ENCODE results near the gene DNM3.

DNM3 gene

DNA sequence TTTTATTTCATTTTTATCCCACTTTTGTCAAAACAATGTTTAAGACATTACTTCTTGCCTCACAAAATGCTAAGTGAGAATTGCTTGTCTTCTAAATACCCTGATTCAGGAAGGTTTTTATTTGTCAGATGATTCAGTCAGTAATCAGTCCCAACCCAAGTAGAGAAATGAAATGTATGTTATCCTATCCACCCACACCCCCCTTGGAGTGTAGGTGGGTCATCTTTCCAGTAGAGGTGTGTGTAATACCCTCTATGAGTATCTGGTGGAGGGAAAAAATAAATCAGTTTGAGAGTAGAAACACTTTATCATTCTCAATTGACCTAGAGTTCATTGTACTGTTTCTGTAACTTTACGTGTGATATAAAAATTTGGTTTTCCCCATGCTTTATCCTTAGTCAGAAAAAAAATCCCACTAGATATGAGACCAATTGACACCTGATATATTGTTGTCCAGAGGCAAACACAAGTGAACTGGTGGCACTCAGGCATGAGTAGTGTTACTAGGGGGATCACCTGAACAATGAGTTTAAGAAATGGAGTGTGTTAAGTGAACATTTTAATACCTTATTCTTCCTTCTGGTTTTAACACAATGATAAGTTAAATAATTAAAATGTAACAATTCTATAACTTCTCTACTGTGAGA is 425.4 kb downstream of the DNM3 start:
- TF ChIP-seq TARDBP (IDR thresholded peaks at IDR 0.05): no peak
- no peak for TF ChIP-seq NFRKB (IDR thresholded peaks at IDR 0.05)
- ChIA-PET POLR2A (no interaction called here), CTCF (no interaction called here)
- no peak for DNase-seq (ENCODE audit: extremely low spot score)

DNA sequence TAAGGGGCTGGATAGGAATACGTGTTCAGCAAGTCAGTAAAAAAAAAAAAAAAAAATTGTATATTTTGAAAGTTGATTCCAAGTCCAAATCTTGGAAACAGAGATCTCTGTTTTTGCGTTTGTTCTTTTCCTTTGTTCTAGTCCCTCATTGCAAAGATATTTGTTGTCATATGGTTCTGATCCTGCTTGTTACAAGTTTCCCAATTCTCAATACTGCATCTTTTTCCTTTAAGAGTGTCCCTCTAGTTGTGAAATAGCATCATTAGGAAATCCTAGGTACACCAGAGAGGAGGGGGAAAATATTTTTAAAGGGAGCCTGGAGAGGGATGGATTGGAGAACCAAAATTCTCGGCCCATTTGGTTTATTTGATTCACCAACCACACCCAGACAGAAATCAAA is 426.9 kb downstream of the DNM3 start:
- DNase-seq (ENCODE audit: extremely low spot score): no peak
- ChIA-PET CTCF (no interaction called here), POLR2A (no interaction called here)
- no peak for TF ChIP-seq TARDBP (IDR thresholded peaks at IDR 0.05)
- no peak for TF ChIP-seq ARNT (IDR thresholded peaks at IDR 0.05)
- TF ChIP-seq FOXK2 (IDR thresholded peaks at IDR 0.05): no peak
- no peak for TF ChIP-seq ZNF384 (IDR thresholded peaks at IDR 0.05)
- no peak for TF ChIP-seq FOXM1 (IDR thresholded peaks at IDR 0.05; ENCODE audit: borderline replicate concordance)
- TF ChIP-seq ELF4 (IDR thresholded peaks at IDR 0.05): no peak
- no peak for TF ChIP-seq CTBP1 (IDR thresholded peaks at IDR 0.05; ENCODE audit: borderline replicate concordance)
- TF ChIP-seq SUZ12 (IDR thresholded peaks at IDR 0.05): no peak
- no peak for TF ChIP-seq NFRKB (IDR thresholded peaks at IDR 0.05)
- TF ChIP-seq LEF1 (IDR thresholded peaks at IDR 0.05; ENCODE audit: borderline replicate concordance): no peak
- TF ChIP-seq HDGF (IDR thresholded peaks at IDR 0.05; ENCODE audit: borderline replicate concordance): no peak
- no peak for TF ChIP-seq L3MBTL2 (conservative IDR thresholded peaks at IDR 0.05)
- TF ChIP-seq FOXA1 (IDR thresholded peaks at IDR 0.05): no peak
- no peak for TF ChIP-seq BHLHE40 (IDR thresholded peaks at IDR 0.05; ENCODE audit: borderline replicate concordance)
- TF ChIP-seq, protein P1, sequence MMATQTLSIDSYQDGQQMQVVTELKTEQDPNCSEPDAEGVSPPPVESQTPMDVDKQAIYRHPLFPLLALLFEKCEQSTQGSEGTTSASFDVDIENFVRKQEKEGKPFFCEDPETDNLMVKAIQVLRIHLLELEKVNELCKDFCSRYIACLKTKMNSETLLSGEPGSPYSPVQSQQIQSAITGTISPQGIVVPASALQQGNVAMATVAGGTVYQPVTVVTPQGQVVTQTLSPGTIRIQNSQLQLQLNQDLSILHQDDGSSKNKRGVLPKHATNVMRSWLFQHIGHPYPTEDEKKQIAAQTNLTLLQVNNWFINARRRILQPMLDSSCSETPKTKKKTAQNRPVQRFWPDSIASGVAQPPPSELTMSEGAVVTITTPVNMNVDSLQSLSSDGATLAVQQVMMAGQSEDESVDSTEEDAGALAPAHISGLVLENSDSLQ (IDR thresholded peaks at IDR 0.05): no peak
- TF ChIP-seq SP1 (IDR thresholded peaks at IDR 0.05): no peak

DNA sequence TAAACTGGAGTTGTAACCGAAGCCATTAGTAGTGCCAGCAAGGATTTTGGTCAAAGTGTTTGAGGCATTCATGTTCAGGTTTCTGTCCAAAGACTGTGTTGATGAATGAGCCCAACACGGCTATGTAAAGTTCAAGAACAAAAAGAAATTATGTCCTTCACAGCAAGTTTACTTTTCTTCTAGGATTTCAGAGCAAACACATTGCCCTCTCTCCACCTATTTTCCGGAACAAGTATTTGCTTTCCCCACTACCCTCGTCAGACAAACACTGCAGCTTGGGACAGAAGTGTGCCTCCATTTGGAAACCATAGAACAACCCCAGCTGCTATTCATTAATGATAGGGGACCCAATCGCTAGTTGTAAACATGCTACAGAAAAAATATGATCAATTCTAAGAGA is 427.8 kb downstream of the DNM3 start:
- DNase-seq (ENCODE audit: extremely low spot score): no peak
- ChIA-PET POLR2A (no interaction called here), CTCF (no interaction called here)
- TF ChIP-seq L3MBTL2 (conservative IDR thresholded peaks at IDR 0.05): no peak
- no peak for TF ChIP-seq FOXA1 (IDR thresholded peaks at IDR 0.05)
- TF ChIP-seq TARDBP (IDR thresholded peaks at IDR 0.05): no peak
- TF ChIP-seq SP1 (IDR thresholded peaks at IDR 0.05): no peak
- no peak for TF ChIP-seq NFRKB (IDR thresholded peaks at IDR 0.05)
- TF ChIP-seq FOXK2 (IDR thresholded peaks at IDR 0.05): no peak
- TF ChIP-seq LEF1 (IDR thresholded peaks at IDR 0.05; ENCODE audit: borderline replicate concordance): no peak
- TF ChIP-seq FOXM1 (IDR thresholded peaks at IDR 0.05; ENCODE audit: borderline replicate concordance): no peak
- TF ChIP-seq ARNT (IDR thresholded peaks at IDR 0.05): no peak
- no peak for TF ChIP-seq HDGF (IDR thresholded peaks at IDR 0.05; ENCODE audit: borderline replicate concordance)
- no peak for TF ChIP-seq CTBP1 (IDR thresholded peaks at IDR 0.05; ENCODE audit: borderline replicate concordance)
- TF ChIP-seq, protein P1 (IDR thresholded peaks at IDR 0.05): no peak

DNA sequence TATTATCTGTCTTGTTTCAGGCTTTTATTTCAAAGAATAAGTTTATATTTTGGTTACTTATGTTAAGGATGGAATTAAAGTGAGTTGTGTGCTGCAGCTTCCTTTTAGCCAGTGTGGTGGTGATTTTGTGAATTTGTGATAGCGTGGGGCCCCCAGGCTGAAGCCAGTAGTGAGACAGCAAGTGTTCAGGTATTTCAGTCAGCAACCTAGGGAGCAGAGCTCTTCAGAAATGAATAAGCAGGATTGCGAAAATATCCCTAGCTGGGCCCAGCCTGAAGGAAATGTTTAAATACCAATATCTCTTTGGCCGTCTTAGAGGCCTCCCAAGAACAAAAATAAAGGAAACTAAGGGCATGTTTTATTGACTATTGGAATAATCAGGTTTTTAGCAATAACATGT is 428.3 kb downstream of the DNM3 start:
- DNase-seq (ENCODE audit: extremely low spot score): no peak
- ChIA-PET POLR2A (no interaction called here), CTCF (no interaction called here)
- no peak for TF ChIP-seq SUZ12 (IDR thresholded peaks at IDR 0.05)

DNA sequence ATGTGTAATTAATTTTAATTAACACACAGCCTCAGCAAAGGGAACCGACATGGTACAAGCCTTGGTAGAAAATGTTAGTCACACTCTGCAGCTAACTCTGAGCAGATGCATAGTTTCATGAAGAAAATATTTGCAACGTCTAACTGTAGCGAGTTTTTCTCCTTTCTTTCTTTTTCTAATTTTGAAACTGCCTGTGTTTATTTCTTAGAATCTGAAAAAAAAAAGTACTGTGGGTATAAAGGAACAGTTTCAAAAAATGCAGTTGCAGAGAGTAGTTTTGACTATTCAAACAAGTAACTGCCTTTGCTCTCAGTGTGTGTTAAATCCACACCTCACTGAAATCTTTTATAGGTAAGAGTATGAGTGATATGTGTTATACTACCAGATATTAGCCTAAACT is 429.3 kb downstream of the DNM3 start:
- DNase-seq (ENCODE audit: extremely low spot score): no peak
- TF ChIP-seq LEF1 (IDR thresholded peaks at IDR 0.05; ENCODE audit: borderline replicate concordance) (no peak), SP1 (IDR thresholded peaks at IDR 0.05) (no peak), ELF4 (IDR thresholded peaks at IDR 0.05) (no peak), FOXM1 (IDR thresholded peaks at IDR 0.05; ENCODE audit: borderline replicate concordance) (no peak), BHLHE40 (IDR thresholded peaks at IDR 0.05; ENCODE audit: borderline replicate concordance) (no peak), ARNT (IDR thresholded peaks at IDR 0.05) (no peak), HDGF (IDR thresholded peaks at IDR 0.05; ENCODE audit: borderline replicate concordance) (no peak), TARDBP (IDR thresholded peaks at IDR 0.05) (no peak), NFRKB (IDR thresholded peaks at IDR 0.05) (no peak)
- TF ChIP-seq, protein P1 (IDR thresholded peaks at IDR 0.05): no peak
- ChIA-PET POLR2A (no interaction called here), CTCF (no interaction called here)

DNA sequence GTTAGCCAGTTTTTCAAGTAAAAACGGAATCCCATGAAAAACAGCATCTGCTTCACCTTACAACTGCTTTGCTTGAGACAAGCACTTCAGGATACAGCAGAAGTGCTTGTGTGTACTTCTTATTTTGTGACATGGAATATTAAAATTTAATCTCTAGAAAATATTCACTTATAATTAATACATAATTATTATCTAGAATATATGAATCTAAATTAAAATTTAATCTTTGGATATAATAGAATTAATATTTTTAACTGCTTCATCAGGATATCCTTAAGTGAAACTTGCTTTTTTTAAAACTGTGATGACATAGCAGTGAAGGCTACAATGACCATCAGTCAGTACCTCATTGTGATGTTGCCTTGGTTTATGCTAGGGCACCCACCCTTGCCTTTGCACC is 430.8 kb downstream of the DNM3 start:
- no peak for DNase-seq (ENCODE audit: extremely low spot score)
- POLR2A ChIA-PET: no interaction called here
- TF ChIP-seq FOXM1 (IDR thresholded peaks at IDR 0.05; ENCODE audit: borderline replicate concordance) (no peak), NFRKB (IDR thresholded peaks at IDR 0.05) (no peak), FOXK2 (IDR thresholded peaks at IDR 0.05) (no peak), SUZ12 (IDR thresholded peaks at IDR 0.05) (no peak), FOXA1 (IDR thresholded peaks at IDR 0.05) (no peak), ZNF384 (IDR thresholded peaks at IDR 0.05) (no peak), ELF4 (IDR thresholded peaks at IDR 0.05) (no peak), HDGF (IDR thresholded peaks at IDR 0.05; ENCODE audit: borderline replicate concordance) (no peak), LEF1 (IDR thresholded peaks at IDR 0.05; ENCODE audit: borderline replicate concordance) (no peak), BHLHE40 (IDR thresholded peaks at IDR 0.05; ENCODE audit: borderline replicate concordance) (no peak), ARNT (IDR thresholded peaks at IDR 0.05) (no peak), L3MBTL2 (conservative IDR thresholded peaks at IDR 0.05) (no peak), SP1 (IDR thresholded peaks at IDR 0.05) (no peak), TARDBP (IDR thresholded peaks at IDR 0.05) (no peak), CTBP1 (IDR thresholded peaks at IDR 0.05; ENCODE audit: borderline replicate concordance) (no peak)
- TF ChIP-seq, protein P1 (IDR thresholded peaks at IDR 0.05): no peak
- CTCF ChIA-PET: no interaction called here
